HAP-1 (cell line): ENCODE results near the gene LSM7.

Experiments used
- DNase-seq, 2 experiments: peaks; one replicate each; pipeline ENCODE4 v3.0.0-alpha.2; 2016 to 2020; ENCODE audit warnings: low spot score in 2 of 2
- H3K27me3 ChIP-seq: fragments of 250-450 bp; sonication (Bioruptor Pico); 2 replicates; pipeline ENCODE4 v1.5.1; 2020; ENCODE audit warnings: low read depth, mild to moderate bottlenecking, moderate library complexity
- H3K36me3 ChIP-seq: fragments of 250-450 bp; sonication (Bioruptor Pico); replicated peaks from 2 replicates; pipeline ENCODE4 v1.5.1; 2020; ENCODE audit warnings: mild to moderate bottlenecking
- H3K4me1 ChIP-seq: fragments of 250-450 bp; sonication (Bioruptor Pico); 2 replicates; pipeline ENCODE4 v1.5.1; 2020; ENCODE audit warnings: mild to moderate bottlenecking
- H3K4me3 ChIP-seq: fragments of 250-450 bp; sonication (Bioruptor Pico); 2 replicates; pipeline ENCODE4 v1.5.1; 2020; ENCODE audit warnings: mild to moderate bottlenecking, moderate library complexity
- H3K9me3 ChIP-seq: fragments of 250-450 bp; sonication (Bioruptor Pico); 2 replicates; pipeline ENCODE4 v1.5.1; 2020; ENCODE audit warnings: mild to moderate bottlenecking, moderate library complexity
- in situ Hi-C: fragments of 300-500 bp; cut with MboI; formaldehyde crosslinking; loops from 3 replicates; pipeline ENCODE4 v1.14.3; 2020; ENCODE audit warnings: low sequenced_read_pairs, inconsistent platforms, mixed read lengths

LSM7 gene

GRCh38 chr19:2345794-2346663, 17.6 kb upstream of the LSM7 start:
- Histone ChIP-seq H3K4me3 (no peak overlapping the region), H3K9me3 (no peaks in the 10 kb centered on the region), H3K36me3 (peaks cover 10% of the 10 kb centered on the region), H3K4me1 (no peaks in the 10 kb centered on the region), H3K27me3 (no peaks in the 10 kb centered on the region)
- DNase-seq = peak; percentile 41 to 73
- in situ Hi-C loops = no loop called here

- H3K27me3 ChIP-seq = no peaks in the 10 kb centered on the region
- no peak for DNase-seq
- no peak overlapping the region for H3K4me3 ChIP-seq
- H3K4me1 ChIP-seq = no peaks in the 10 kb centered on the region
- no peaks in the 10 kb centered on the region for H3K9me3 ChIP-seq
- H3K36me3 ChIP-seq = peaks cover 13% of the 10 kb centered on the region
- in situ Hi-C loops = no loop called here
Measured at GRCh38 chr19:2345076-2345475, 16.7 kb upstream of the LSM7 start.

GRCh38 chr19:2344381-2344870, 16.0 kb upstream of the LSM7 start:
- in situ Hi-C loops = no loop called here
- Histone ChIP-seq H3K27me3 (no peaks in the 10 kb centered on the region), H3K9me3 (no peaks in the 10 kb centered on the region), H3K4me3 (no peak overlapping the region), H3K36me3 (peaks cover 17% of the 10 kb centered on the region), H3K4me1 (no peaks in the 10 kb centered on the region)
- no peak for DNase-seq

GRCh38 chr19:2343289-2343982, 15.1 kb upstream of the LSM7 start:
- peaks cover 17% of the 10 kb centered on the region for H3K36me3 ChIP-seq
- in situ Hi-C loops = no loop called here
- no peaks in the 10 kb centered on the region for H3K4me1 ChIP-seq

GRCh38 chr19:2342656-2343288, 14.4 kb upstream of the LSM7 start:
- in situ Hi-C loops = no loop called here
- peaks cover 17% of the 10 kb centered on the region for H3K36me3 ChIP-seq
- H3K4me1 ChIP-seq = no peaks in the 10 kb centered on the region
- no peak overlapping the region for H3K4me3 ChIP-seq
- H3K9me3 ChIP-seq = no peaks in the 10 kb centered on the region
- no peak for DNase-seq
- no peaks in the 10 kb centered on the region for H3K27me3 ChIP-seq

More at GRCh38 chr19:2343289-2343982, 15.1 kb upstream of the LSM7 start:
- no peaks in the 10 kb centered on the region for H3K27me3 ChIP-seq
- H3K4me3 ChIP-seq = no peak overlapping the region
- DNase-seq = no peak
- no peaks in the 10 kb centered on the region for H3K9me3 ChIP-seq

- in situ Hi-C loops = no loop called here
- Histone ChIP-seq H3K36me3 (peaks cover 17% of the 10 kb centered on the region), H3K4me3 (no peak overlapping the region), H3K9me3 (no peaks in the 10 kb centered on the region), H3K27me3 (no peaks in the 10 kb centered on the region), H3K4me1 (no peaks in the 10 kb centered on the region)
- DNase-seq = no peak
Measured at GRCh38 chr19:2341982-2342381, 13.6 kb upstream of the LSM7 start.

GRCh38 chr19:2341244-2341751, 12.9 kb upstream of the LSM7 start:
- Histone ChIP-seq H3K4me3 (no peak overlapping the region), H3K4me1 (no peaks in the 10 kb centered on the region), H3K36me3 (peaks cover 16% of the 10 kb centered on the region), H3K9me3 (no peaks in the 10 kb centered on the region), H3K27me3 (no peaks in the 10 kb centered on the region)
- in situ Hi-C loops = no loop called here
- DNase-seq = no peak

- Histone ChIP-seq H3K9me3 (no peaks in the 10 kb centered on the region), H3K4me3 (no peak overlapping the region), H3K4me1 (no peaks in the 10 kb centered on the region), H3K27me3 (no peaks in the 10 kb centered on the region), H3K36me3 (peaks cover 14% of the 10 kb centered on the region)
- in situ Hi-C loops = no loop called here
- no peak for DNase-seq
Measured at GRCh38 chr19:2340496-2341243, 12.3 kb upstream of the LSM7 start.

- Histone ChIP-seq H3K4me1 (no peaks in the 10 kb centered on the region), H3K9me3 (no peaks in the 10 kb centered on the region), H3K27me3 (no peaks in the 10 kb centered on the region), H3K36me3 (peaks cover 14% of the 10 kb centered on the region), H3K4me3 (no peak overlapping the region)
- DNase-seq = no peak
- in situ Hi-C loops = no loop called here
Measured at GRCh38 chr19:2339644-2340310, 11.4 kb upstream of the LSM7 start.

GRCh38 chr19:2338751-2339643, 10.6 kb upstream of the LSM7 start:
- no peaks in the 10 kb centered on the region for H3K27me3 ChIP-seq
- peaks cover 12% of the 10 kb centered on the region for H3K36me3 ChIP-seq
- DNase-seq = no peak
- in situ Hi-C loops = no loop called here
- no peaks in the 10 kb centered on the region for H3K9me3 ChIP-seq
- H3K4me3 ChIP-seq = no peak overlapping the region
- no peaks in the 10 kb centered on the region for H3K4me1 ChIP-seq

GRCh38 chr19:2338055-2338615, 9.7 kb upstream of the LSM7 start:
- H3K9me3 ChIP-seq = no peaks in the 10 kb centered on the region
- H3K4me1 ChIP-seq = no peaks in the 10 kb centered on the region
- H3K27me3 ChIP-seq = no peaks in the 10 kb centered on the region
- peaks cover 12% of the 10 kb centered on the region for H3K36me3 ChIP-seq
- no peak overlapping the region for H3K4me3 ChIP-seq
- no peak for DNase-seq
- in situ Hi-C loops = no loop called here

- Histone ChIP-seq H3K4me1 (no peaks in the 10 kb centered on the region), H3K4me3 (no peak overlapping the region), H3K27me3 (no peaks in the 10 kb centered on the region), H3K9me3 (no peaks in the 10 kb centered on the region), H3K36me3 (peaks cover 12% of the 10 kb centered on the region)
- DNase-seq = peak in 1 of 2 experiments; percentile 55
- in situ Hi-C loops = no loop called here
Measured at GRCh38 chr19:2337329-2337707, 8.9 kb upstream of the LSM7 start.
